ENCODE measurements around the gene ZSWIM6.

- TF ChIP-seq, protein P1, sequence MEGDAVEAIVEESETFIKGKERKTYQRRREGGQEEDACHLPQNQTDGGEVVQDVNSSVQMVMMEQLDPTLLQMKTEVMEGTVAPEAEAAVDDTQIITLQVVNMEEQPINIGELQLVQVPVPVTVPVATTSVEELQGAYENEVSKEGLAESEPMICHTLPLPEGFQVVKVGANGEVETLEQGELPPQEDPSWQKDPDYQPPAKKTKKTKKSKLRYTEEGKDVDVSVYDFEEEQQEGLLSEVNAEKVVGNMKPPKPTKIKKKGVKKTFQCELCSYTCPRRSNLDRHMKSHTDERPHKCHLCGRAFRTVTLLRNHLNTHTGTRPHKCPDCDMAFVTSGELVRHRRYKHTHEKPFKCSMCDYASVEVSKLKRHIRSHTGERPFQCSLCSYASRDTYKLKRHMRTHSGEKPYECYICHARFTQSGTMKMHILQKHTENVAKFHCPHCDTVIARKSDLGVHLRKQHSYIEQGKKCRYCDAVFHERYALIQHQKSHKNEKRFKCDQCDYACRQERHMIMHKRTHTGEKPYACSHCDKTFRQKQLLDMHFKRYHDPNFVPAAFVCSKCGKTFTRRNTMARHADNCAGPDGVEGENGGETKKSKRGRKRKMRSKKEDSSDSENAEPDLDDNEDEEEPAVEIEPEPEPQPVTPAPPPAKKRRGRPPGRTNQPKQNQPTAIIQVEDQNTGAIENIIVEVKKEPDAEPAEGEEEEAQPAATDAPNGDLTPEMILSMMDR (IDR thresholded peaks at IDR 0.05; ENCODE audit: insufficient read depth, low read length, poor library complexity, severe bottlenecking): no peak
- TF ChIP-seq EZH2phosphoT487 (conservative IDR thresholded peaks at IDR 0.05; ENCODE audit: low read length): no peak
These were observed 19.7 kb downstream of the ZSWIM6 start for GRCh38 chr5:61351733-61352132.
